ENCODE measurements around the gene FBXO3.

DNA sequence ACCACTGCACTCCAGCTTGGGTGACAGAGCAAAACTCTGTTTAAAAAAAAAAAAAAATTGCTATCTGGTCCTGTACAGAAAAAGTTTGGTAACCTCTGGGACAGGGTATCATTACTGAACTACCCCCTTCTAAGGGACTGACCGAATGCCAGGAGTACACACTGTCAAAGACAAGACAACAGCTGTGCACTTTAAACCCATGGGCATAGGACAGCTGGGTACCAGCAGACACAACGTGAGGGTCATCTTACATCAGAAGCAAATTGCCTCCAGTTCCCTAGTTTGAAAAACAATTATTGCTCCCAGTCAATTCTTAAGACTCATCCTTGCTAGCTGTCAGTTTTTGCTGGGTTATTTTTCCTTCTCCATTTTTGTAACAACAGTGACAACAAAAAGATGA lies 55.9 kb downstream of the FBXO3 start:
- TF ChIP-seq ZNF232 (CRISPR knock-in tag; IDR thresholded peaks at IDR 0.05) (no peak), RAD21 (CRISPR knock-in tag; conservative IDR thresholded peaks at IDR 0.05 in 1 of 2, IDR thresholded peaks at IDR 0.05 in 1 of 2) (no peak), HLTF (IDR thresholded peaks at IDR 0.05) (no peak), EP300 (IDR thresholded peaks at IDR 0.05; ENCODE audit: low read length) (no peak), ZBTB8A (IDR thresholded peaks at IDR 0.05; ENCODE audit: partially characterized antibody) (no peak), CEBPG (CRISPR knock-in tag; IDR thresholded peaks at IDR 0.05) (no peak), CEBPG (tag; conservative IDR thresholded peaks at IDR 0.05 in 1 of 2, IDR thresholded peaks at IDR 0.05 in 1 of 2) (no peak), RFX5 (IDR thresholded peaks at IDR 0.05; ENCODE audit: low read depth, low read length) (no peak), POLR2A (conservative IDR thresholded peaks at IDR 0.05) (no peak), PHF8 (IDR thresholded peaks at IDR 0.05; ENCODE audit: borderline replicate concordance, low read length) (no peak), TAF9B (IDR thresholded peaks at IDR 0.05; ENCODE audit: partially characterized antibody) (no peak)
- TF ChIP-seq, protein P1, sequence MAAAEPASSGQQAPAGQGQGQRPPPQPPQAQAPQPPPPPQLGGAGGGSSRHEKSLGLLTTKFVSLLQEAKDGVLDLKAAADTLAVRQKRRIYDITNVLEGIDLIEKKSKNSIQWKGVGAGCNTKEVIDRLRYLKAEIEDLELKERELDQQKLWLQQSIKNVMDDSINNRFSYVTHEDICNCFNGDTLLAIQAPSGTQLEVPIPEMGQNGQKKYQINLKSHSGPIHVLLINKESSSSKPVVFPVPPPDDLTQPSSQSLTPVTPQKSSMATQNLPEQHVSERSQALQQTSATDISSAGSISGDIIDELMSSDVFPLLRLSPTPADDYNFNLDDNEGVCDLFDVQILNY (CRISPR knock-in tag; IDR thresholded peaks at IDR 0.05) = no peak
- TF ChIP-seq, protein P2, sequence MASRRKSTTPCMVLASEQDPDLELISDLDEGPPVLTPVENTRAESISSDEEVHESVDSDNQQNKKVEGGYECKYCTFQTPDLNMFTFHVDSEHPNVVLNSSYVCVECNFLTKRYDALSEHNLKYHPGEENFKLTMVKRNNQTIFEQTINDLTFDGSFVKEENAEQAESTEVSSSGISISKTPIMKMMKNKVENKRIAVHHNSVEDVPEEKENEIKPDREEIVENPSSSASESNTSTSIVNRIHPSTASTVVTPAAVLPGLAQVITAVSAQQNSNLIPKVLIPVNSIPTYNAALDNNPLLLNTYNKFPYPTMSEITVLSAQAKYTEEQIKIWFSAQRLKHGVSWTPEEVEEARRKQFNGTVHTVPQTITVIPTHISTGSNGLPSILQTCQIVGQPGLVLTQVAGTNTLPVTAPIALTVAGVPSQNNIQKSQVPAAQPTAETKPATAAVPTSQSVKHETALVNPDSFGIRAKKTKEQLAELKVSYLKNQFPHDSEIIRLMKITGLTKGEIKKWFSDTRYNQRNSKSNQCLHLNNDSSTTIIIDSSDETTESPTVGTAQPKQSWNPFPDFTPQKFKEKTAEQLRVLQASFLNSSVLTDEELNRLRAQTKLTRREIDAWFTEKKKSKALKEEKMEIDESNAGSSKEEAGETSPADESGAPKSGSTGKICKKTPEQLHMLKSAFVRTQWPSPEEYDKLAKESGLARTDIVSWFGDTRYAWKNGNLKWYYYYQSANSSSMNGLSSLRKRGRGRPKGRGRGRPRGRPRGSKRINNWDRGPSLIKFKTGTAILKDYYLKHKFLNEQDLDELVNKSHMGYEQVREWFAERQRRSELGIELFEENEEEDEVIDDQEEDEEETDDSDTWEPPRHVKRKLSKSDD (conservative IDR thresholded peaks at IDR 0.05; ENCODE audit: low read length) = no peak
- TF ChIP-seq, protein P3, sequence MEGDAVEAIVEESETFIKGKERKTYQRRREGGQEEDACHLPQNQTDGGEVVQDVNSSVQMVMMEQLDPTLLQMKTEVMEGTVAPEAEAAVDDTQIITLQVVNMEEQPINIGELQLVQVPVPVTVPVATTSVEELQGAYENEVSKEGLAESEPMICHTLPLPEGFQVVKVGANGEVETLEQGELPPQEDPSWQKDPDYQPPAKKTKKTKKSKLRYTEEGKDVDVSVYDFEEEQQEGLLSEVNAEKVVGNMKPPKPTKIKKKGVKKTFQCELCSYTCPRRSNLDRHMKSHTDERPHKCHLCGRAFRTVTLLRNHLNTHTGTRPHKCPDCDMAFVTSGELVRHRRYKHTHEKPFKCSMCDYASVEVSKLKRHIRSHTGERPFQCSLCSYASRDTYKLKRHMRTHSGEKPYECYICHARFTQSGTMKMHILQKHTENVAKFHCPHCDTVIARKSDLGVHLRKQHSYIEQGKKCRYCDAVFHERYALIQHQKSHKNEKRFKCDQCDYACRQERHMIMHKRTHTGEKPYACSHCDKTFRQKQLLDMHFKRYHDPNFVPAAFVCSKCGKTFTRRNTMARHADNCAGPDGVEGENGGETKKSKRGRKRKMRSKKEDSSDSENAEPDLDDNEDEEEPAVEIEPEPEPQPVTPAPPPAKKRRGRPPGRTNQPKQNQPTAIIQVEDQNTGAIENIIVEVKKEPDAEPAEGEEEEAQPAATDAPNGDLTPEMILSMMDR (IDR thresholded peaks at IDR 0.05 in 2 of 3, conservative IDR thresholded peaks at IDR 0.05 in 1 of 3; ENCODE audit: insufficient read depth in 2 of 3, low read depth in 1 of 3, low read length in 3 of 3) = no peak
- TF ChIP-seq, protein P4, sequence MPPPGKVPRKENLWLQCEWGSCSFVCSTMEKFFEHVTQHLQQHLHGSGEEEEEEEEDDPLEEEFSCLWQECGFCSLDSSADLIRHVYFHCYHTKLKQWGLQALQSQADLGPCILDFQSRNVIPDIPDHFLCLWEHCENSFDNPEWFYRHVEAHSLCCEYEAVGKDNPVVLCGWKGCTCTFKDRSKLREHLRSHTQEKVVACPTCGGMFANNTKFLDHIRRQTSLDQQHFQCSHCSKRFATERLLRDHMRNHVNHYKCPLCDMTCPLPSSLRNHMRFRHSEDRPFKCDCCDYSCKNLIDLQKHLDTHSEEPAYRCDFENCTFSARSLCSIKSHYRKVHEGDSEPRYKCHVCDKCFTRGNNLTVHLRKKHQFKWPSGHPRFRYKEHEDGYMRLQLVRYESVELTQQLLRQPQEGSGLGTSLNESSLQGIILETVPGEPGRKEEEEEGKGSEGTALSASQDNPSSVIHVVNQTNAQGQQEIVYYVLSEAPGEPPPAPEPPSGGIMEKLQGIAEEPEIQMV (tag; conservative IDR thresholded peaks at IDR 0.05; ENCODE audit: low read depth) = no peak
